Activated CD8-positive, alpha-beta memory T cell treated with anti-CD3 and anti-CD28 coated beads for 4 hours (primary cell): ENCODE measurements around the gene SERPINA6.
"Not testable (repeated sequence)": the region's sequence is repeated elsewhere in the genome, so short reads cannot be mapped to it uniquely, and the experiment has no call there.

ENCODE experiments used
- DNase-seq, 2 donors: peaks; one replicate each; pipeline ENCODE4 v3.0.0-alpha.2; 2020; ENCODE audit warnings: low read depth in 2 of 2

The SERPINA6 gene, protein sequence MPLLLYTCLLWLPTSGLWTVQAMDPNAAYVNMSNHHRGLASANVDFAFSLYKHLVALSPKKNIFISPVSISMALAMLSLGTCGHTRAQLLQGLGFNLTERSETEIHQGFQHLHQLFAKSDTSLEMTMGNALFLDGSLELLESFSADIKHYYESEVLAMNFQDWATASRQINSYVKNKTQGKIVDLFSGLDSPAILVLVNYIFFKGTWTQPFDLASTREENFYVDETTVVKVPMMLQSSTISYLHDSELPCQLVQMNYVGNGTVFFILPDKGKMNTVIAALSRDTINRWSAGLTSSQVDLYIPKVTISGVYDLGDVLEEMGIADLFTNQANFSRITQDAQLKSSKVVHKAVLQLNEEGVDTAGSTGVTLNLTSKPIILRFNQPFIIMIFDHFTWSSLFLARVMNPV

DNA sequence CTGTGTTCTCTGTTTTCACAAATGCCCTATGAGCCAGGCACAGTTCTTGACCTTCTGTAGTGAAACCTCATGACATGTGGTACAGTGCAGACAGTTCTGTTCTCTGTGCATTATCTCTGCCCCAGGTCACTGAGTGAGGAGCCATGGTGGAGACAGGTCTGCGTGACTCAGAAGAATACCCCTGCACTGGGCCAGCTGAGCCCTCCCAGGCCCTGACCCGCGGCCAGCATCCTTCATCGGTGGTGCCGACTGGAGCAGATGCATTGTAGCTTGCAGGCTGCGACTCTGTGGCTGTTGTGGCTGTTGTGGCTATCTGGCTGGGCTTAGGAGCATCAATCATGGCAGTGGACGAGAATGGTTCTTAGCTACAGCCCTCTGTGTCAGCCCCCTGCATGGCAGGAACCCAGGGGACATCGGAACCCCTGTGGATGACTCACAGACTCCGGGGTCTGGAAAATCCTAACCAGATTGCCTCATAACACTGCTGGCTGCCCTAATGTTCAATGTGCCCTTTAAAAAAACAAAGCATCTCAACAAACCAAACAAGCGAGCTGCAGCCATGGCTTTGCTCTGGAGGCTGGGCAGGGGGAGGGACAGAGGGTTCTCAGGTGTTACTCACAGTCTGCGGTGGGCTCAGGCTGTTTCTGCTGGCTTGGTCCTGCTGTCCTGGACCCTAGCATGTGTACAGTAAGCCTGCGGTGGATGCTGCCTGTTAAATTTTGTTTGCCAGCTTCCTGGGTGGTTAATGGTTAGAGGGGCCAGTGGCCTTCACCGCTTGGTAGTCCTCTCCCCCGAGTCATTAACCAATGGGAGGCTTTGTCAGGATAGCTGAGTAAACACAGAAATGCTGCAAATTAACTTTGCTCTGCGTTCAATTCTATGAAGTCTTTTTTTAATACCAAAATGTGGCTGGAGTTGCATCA, at the start of gene SERPINA6:
Gene SERPINA6 (minus strand): TSS at position 689 of the 923 bp plus-strand sequence. CDS start 8,688 bp downstream, outside the sequence.
- no peak for DNase-seq

DNA sequence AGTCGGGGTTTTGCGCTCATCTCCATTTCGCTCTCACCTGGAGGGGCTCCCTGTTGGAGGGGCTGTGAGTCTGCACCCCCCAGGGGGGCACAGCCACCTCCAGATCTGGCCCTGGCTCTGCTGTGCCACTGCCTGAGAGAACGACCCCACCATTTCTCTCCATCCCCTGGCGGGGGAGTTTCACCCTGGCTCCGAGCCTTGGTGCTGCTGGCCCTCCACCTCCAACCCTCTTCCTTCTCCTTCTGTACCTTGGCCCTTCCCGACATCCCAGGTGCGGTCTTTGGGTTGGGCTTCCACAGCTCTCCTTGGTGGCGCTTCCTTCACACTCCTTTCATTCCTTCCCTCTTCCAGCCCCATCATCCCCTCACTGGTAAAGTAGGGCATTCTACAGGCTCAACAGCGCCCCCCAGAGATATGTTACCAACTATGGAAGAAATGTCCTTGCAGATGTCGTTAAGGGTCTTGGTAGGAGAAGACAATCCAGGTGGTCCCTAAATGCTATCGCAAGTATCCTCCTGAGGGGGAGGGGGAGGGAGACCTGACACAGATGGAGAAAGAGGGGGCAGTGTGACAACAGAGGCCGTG, 49.0 kb upstream of the SERPINA6 start:
- DNase-seq: no peak

DNA sequence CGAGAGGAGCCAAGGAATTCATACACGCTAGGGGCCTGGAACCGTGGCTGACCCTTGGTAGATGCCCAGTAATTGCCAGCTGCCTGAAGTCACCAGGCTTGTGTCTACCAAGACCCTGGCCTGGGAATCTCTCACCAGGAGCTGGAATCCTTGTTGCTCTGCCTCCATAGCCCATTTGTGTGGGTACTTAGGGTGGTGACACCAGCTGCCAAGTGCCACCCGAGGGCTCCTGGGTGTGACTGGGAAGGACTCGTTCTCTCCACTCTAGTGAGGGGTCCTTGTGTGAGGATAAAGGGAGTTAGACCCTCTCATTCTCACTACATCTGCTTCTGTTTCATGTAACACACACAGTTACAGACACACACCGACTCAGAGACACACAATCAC, 47.4 kb upstream of the SERPINA6 start:
- no peak for DNase-seq

DNA sequence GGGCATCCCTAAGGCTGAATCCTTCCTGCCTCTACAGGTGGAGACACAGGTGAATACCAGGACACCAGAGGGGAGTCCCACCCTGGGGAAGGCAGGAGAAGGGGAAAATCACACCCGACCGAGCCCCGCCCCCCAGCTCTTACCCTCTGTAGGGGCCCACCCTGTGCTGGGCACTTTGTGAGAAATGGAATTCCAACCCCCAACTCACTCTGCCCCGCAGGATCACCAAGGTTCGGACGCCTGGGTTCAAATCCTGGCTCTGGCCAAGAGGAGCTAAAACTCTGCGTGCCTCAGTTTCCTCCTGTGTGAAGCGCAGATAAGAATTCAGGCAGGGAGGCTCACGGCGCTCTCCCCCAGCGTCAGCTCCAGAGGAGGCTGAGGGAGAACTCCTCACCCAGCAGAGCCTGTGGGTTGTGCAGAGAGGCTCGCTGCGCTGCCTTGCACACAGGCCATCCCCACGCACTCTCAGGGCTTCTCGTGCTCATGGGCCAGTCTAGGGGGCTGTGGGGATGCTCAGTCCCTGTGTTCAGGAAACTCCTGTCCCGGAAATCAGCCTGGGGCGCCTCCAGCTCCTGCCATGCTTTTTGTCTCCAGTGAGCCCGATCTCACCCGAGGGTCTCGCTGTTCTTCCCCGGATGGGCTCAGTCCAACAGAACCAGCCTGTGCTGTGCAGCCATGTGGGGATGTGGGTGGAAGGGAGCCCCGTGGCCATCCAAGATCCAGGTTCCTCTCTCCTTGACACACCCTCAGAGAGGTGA, 46.8 kb upstream of the SERPINA6 start:
- DNase-seq: not testable (repeated sequence)

DNA sequence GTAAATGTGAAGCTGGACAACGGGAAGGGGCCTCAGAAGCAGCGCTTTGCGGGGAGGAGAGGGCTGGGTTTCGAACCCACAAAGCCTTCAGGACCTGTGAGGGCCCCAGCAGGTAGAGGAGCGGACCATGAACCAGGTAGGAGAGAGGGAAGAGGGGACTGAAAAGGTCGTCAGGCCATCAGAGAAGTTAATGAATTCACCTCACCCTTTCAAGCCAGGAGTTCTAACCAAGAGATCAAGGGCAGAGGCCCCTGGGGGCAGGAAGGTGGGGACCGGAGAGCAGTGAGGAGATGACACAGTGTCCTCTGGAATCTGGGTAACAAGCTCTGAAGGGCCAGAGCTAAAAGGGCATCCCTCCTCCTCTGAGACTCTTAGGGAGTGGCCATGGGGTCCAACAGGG, 45.8 kb upstream of the SERPINA6 start:
- no peak for DNase-seq

DNA sequence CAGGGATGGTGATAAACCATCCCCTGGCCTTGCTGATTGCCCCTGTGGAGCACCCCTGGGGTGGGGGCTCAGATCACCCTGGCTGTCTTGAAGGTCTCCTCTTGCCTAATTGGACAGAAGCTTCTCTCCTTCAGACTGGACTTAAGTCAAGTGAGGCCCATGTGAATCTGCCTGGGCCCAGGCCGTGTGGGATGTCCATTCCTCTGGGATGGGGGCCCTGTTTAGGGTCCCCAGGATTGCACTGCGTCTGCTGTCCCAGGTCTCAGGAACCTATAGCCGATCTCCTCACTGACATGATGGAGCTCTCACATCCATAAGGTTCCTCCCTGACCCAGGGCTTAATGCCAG, 45.1 kb upstream of the SERPINA6 start:
- DNase-seq: no peak

DNA sequence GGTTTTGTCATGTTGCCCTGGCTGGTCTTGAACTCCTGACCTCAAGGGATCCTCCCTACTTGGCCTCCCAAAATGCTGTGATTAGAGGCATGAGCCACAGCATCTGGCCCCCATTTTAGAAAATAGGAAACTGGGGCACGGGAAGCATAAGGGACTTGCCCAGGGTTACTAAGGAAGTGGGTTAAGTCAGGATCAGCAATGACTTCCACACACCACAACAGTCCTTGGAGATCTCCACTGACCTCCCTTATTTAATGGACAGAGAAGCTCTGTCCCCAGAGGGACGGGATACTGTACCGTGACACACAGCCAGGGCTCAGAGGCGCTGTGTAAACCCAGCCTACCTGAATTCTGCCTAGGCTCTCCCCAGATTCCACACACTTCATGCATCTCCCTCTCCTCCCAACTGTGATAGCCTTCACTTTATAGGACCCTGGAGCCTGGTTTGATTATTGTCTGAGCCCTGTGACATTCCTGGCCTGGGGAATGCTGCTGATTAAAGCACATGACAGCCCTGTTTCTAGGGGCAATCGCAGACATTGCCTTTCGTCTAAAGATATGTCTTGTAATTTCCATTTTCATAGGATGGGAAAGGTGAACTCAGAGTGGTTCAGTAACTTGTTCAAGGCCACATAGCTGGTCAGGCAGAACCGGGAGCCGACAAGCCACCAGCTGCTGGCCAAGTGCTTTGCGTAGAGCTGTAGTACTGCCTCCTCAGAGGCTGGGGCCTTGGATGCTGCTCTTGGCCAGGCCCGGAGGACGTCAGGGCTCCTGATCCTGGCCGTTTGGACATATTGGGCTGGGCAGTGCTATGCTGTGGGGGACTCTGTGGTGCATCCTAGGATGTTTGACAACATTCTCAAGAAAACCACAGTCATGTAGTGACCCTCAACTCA, 44.5 kb upstream of the SERPINA6 start:
- DNase-seq: no peak

DNA sequence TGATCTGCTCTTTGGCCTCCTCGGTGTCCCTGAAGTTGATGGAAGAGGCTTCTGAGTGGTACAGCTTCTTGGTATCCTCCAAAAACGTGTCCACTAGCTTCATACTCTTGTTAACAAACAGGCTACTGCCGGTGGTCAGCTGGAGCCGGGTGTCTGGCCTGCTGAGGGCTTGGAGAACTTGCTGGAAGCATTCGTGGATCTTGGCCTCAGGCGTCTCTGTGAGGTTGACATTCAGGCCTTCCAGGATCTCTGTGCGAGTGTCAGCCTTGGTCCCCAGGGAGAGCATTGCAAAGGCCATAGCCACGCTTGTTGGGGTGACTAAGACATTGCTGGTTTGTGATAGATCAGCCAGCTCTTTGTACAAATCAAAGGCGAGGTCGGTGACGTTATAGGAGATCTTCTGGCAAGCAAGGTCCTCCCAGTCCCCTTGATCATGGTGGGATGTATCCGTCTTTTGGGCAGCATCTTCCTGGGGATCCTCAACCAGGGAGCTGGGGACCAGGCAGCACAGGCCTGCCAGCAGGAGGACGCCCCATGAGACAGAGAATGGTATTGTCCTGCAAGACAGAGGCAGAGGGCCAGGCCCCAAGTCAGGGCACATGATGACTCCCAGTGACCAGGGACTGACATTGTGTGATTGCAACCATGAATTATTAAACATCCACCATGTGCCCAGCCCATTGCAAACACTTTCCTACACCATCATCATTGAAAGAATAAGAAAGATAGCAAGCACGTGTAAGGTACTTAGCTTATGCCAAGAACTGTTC, 43.2 kb upstream of the SERPINA6 start, which contains the start of gene SERPINA2:
Gene SERPINA2 (minus strand): TSS at position 553 of the 770 bp plus-strand sequence.
- DNase-seq: no peak

DNA sequence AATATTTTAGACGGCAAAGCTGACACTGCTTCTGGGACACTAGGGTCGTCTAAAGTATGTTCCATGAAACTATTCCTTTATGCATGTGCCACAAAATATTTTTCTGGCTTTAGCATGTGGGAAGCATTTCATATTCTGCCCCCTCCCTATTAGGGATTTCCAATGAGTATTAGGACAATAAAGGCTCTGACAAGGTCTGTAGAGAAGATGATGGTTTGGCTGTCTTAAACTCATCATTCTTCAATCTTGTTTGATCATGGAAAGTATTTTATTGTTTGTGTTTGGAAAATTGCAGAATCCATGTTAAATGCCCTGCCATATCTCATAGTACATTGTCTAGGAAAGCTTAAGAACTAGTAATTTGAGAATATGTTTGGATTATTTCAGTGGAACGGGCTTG, 42.5 kb upstream of the SERPINA6 start:
- no peak for DNase-seq

DNA sequence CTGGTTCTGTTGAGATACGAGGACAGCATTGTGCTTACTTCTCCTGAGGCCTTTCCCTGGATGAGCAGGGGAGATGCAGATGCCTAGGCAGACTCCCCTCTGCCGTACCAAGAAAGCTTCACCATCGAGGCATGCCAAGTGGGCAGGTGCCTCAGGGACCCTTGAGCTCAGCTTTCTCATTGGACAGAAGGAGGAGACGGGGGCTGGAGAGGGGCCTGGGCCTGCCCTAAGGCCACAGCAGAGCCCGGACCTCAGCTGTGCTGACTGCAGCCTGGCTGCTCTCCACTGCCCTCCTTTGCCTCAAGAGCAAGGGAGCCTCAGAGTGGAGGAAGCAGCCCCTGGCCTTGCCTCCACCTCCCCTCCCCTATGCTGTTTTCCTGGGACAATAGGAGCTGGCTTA, 41.8 kb upstream of the SERPINA6 start:
- DNase-seq: no peak

DNA sequence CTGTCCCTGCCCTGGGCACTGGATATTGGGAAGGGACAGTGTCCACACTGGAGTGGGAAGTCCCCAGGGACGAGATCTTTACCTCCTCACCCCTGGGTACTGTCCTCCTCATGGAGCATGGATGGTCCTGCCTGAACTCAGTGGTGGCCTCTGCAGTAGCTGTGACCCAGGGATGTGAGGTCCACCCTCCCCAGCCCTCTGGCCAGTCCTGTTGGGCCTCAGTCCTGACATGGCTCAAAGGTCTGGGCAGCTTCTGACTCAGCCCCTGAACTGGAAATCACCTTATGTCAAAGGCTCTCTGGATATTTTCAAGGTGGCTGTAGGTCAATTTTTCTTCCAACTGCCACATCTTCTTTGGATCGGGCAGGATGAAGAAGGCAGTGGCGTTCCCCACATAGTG, 40.9 kb upstream of the SERPINA6 start:
- DNase-seq: no peak

DNA sequence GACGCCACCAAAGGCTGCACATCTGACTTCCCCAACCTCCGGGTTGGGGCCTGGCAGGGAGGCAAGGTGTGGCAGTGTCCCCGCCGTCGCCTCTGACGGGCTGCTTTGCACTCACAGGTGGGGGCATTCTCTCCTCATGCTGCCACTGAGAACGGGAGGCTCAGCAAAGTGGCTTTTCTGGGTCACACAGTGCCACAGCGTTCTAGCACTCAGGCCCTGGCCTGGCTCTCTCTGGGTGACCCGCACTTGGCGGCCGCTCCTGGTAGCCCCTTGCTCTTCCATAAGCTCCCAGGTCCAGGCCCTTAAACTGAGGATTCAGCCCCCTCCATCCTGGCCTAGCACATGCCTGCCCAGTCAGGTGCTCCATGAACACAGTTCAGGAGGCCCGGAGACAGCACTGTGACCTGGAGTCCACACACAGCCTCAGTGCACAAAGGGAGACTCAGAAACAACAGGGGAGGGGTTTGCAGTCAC, 40.1 kb upstream of the SERPINA6 start:
- no peak for DNase-seq

DNA sequence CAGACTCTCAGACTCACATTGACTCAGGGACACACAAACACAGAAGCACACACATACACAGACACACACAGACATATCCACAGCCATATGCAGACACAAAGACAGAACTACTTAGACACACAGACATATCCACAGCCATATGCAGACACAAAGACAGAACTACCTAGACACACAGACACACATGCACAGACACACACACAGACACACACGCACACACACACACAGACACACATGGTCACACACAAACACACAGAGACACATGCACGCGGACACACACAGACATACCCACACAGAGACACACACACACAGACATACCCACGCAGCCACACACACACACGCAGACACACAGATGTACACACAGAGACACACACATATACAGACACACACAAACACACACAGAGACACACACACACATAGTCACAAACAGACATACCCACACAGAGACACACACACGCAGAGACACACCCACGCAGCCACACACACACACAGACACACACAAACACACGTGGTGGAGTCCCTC, 39.5 kb upstream of the SERPINA6 start:
- no peak for DNase-seq

DNA sequence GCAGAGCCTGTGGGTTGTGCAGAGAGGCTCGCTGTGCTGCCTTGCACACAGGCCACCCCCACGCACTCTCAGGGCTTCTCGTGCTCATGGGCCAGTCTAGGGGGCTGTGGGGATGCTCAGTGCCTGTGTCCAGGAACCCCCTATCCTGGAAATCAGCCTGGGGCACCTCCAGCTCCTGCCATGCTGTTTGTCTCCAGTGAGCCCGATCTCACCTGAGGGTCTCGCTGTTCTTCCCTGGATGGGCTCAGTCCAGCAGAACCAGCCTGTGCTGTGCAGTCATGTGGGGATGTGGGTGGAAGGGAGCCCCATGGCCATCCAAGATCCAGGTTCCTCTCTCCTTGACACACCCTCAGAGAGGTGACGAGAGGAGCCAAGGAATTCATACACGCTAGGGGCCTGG, 38.5 kb upstream of the SERPINA6 start:
- no peak for DNase-seq

DNA sequence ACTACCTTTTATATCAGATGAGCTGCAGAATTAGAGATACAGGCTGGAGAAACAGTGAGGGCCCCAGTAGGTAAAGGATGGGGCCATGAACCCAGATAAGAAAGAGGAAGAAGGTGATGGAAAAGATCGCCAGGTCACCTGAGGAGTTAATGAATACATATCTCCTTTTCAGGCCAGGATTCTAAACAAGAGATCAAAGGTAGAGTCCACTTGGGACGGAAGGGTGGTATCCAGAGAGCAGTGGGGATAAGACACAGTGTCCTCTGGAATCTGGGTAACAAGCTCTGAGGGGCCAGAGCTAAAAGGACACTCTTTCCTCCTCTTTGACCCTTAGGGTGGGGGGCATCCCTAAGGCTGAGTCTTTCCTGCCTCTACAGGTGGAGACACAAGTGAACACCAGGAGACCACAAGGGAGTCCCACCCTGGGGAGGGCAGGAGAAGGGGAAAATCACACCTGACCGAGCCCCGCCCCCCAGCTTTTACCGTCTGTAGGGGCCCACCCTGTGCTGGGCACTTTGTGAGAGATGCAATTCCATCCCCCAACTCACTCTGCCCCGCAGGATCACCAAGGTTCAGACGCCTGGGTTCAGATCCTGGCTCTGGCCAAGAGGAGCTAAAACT, 37.9 kb upstream of the SERPINA6 start:
- DNase-seq: no peak

DNA sequence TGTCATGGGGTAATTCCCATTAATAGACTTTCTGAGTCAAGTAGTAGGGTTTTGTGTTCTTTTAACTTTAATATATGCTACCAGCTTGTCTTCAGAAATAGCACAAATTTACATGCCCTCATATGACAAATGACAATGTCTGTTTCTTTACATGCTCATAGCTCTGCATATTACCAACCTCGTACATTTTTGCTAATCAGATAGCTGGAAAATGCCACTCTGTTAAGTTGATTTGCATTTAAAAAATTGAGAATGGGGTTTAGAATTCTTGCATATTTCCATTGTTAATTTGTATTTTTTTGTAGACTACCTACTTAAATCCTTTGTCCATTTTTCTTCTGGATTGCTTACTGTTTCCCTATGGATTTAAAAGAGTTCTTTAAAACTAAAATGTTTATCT, 34.0 kb upstream of the SERPINA6 start:
- DNase-seq: no peak

DNA sequence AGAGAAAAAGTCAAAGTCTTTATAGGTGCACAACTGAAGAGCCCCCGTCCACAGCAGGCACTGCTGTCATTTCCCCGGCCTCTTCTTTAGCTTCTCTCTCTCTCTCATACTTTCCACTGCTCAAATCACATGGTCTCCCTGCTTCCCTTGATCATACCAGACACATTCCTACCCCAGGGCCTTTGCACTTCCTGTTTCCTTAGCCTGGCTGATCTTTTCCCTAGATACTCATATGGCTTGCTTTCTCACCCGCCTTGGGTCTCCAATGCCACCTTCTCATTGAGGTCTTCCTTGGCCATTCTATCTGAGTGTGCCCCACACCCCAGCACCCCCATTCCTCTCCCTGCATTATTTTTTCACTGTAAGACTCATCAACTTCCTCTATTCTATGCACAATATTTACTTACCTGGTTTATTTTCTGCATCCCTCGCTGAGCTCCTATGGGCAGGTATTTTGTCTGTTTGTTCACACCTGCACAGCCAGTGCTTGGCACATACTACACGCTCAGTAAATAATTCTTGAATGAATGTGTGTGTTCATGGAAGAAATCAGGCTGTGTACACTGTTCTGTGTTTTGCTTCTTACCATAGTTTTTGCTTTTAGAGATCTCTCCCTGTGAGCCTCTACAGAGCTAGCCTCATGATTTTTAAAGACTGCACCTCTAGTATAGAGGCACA, 33.4 kb upstream of the SERPINA6 start:
- no peak for DNase-seq

DNA sequence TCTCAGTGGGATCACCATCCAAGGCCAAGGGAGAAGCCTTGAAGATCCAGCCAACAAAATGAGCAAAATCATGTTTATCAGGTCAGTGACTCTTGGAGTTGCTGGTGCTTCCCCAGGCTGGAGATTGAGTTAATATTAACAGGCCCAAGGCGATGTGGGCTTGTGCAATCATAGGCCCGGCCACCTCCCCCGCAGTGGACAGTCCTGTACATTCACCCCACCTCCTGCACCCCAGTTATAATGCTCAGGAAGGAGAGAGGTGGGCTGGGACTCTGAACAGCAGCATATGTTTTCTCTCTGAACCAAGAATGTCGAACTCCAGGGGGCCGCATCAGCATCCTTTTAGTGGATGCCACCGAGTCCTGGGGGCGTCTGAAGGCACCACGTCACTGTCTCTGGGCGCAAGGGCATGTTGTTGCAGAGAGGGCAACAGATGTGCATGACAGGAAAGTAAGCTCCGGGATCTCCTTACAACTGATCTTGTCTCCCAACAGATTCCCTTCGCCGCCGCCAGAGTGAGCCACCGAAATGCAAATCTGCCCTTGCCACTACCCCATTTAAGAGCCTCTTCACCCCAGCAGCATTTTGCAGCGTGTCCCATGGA, 32.2 kb upstream of the SERPINA6 start:
- DNase-seq: no peak
